Suprapubic skin (tissue), 4 donors: Measurements from ENCODE around the gene USP6. TPM values are rescaled to one million over a fixed set of nuclear protein-coding genes. Genes with fewer than 3 reads are reported as not detected.
"Not testable (repeated sequence)": the region's sequence is repeated elsewhere in the genome, so short reads cannot be mapped to it uniquely, and the experiment has no call there.

ENCODE experiments used
- DNase-seq, 2 donors: peaks; one replicate each; pipeline ENCODE4 v3.0.0-alpha.2; 2019; ENCODE audit warnings: low spot score in 2 of 2
- H3K27ac ChIP-seq: fragments of 200-600 bp; sonication (generic); one replicate; pipeline ENCODE4 v1.5.1; 2019
- H3K27me3 ChIP-seq: fragments of 200-600 bp; sonication (generic); one replicate; pipeline ENCODE4 v1.5.1; 2019
- H3K36me3 ChIP-seq: fragments of 200-600 bp; sonication (generic); one replicate; pipeline ENCODE4 v1.5.1; 2019
- H3K4me1 ChIP-seq: fragments of 200-600 bp; sonication (generic); one replicate; pipeline ENCODE4 v1.5.1; 2019
- H3K4me3 ChIP-seq: fragments of 200-600 bp; sonication (generic); one replicate; pipeline ENCODE4 v1.5.1; 2019; ENCODE audit warnings: mild to moderate bottlenecking
- H3K9me3 ChIP-seq: fragments of 200-600 bp; sonication (generic); one replicate; pipeline ENCODE4 v1.5.1; 2019
- CTCF ChIP-seq, 2 donors: fragments of 200-600 bp in 1 of 2; fragments of 450-650 bp in 1 of 2; sonication (generic) in 1 of 2; IDR thresholded peaks; one replicate each; pipeline ENCODE4 v1.5.1; 2016 to 2019; ENCODE audit warnings: antibody characterized with exemption in 2 of 2, mild to moderate bottlenecking in 1 of 2, moderate library complexity in 1 of 2
- EP300 ChIP-seq: sonication (generic); formaldehyde crosslinking; IDR thresholded peaks from one replicate; pipeline ENCODE4 v1.6.1; 2017; ENCODE audit warnings: antibody characterized with exemption
- POLR2A ChIP-seq, 2 donors: fragments of 450-650 bp; IDR thresholded peaks; one replicate each; pipeline ENCODE4 v1.6.1; 2017; ENCODE audit warnings: antibody characterized with exemption in 2 of 2, mild to moderate bottlenecking in 2 of 2, moderate library complexity in 2 of 2
- POLR2AphosphoS5 ChIP-seq, 3 donors: sonication (generic); formaldehyde crosslinking; IDR thresholded peaks; one replicate each; pipeline ENCODE4 v1.6.1; 2017; ENCODE audit warnings: antibody characterized with exemption in 3 of 3
- WGBS: methylation state at CpG from one replicate; pipeline ENCODE4 v1.1.5; 2018; 5-methylcytosine and 5-hydroxymethylcytosine counted together
- total RNA-seq, 4 donors: library from RNA; depleted of rRNA; stranded (reverse); fragments of >200 nt; gene quantifications; one replicate each; pipeline ENCODE4 v1.1.0, GENCODE V29; 2016

USP6 gene
- total RNA-seq, 4 donors from 2014 or later, result 0.16 to 1.4 (median 0.89) TPM; not detected in 1

- Histone ChIP-seq H3K27me3 (no peaks in the 10 kb centered on the region), H3K4me1 (no peaks in the 10 kb centered on the region), H3K4me3 (no peak overlapping the region), H3K9me3 (no peaks in the 10 kb centered on the region), H3K36me3 (peaks cover 30% of the 10 kb centered on the region), H3K27ac (peak overlapping the region; percentile 34)
- DNase-seq, result no peak
- TF ChIP-seq POLR2AphosphoS5 (IDR thresholded peaks at IDR 0.05) (no peak), POLR2A (IDR thresholded peaks at IDR 0.05) (no peak), CTCF (IDR thresholded peaks at IDR 0.05) (no peak), EP300 (no peak)
- WGBS, result 93% methylated on average over 7 of the region's 7 CpGs
Observed at GRCh38 chr17:5211458-5211857, 95.6 kb downstream of the USP6 start.

- not testable (repeated sequence) for H3K4me1 ChIP-seq, H3K9me3 ChIP-seq, H3K27ac ChIP-seq, H3K27me3 ChIP-seq, H3K4me3 ChIP-seq, DNase-seq
- WGBS, result 96% methylated on average over 4 of the region's 5 CpGs
- peaks cover 30% of the 10 kb centered on the region for H3K36me3 ChIP-seq
Observed at GRCh38 chr17:5217562-5217961, 101.7 kb downstream of the USP6 start.

GRCh38 chr17:5219536-5219935 is 103.7 kb downstream of the USP6 start:
- no peaks in the 10 kb centered on the region for H3K27me3 ChIP-seq
- H3K9me3 ChIP-seq, result no peaks in the 10 kb centered on the region
- DNase-seq, result no peak
- H3K27ac ChIP-seq, result no peak overlapping the region
- TF ChIP-seq POLR2A (IDR thresholded peaks at IDR 0.05), result no peak
- no peak for TF ChIP-seq POLR2AphosphoS5 (IDR thresholded peaks at IDR 0.05)
- TF ChIP-seq EP300, result no peak
- TF ChIP-seq CTCF (IDR thresholded peaks at IDR 0.05), result no peak
- H3K36me3 ChIP-seq, result peaks cover 31% of the 10 kb centered on the region
- H3K4me3 ChIP-seq, result no peak overlapping the region
- 87% methylated on average over 6 of the region's 6 CpGs for WGBS
- no peaks in the 10 kb centered on the region for H3K4me1 ChIP-seq

GRCh38 chr17:5220074-5220473 is 104.2 kb downstream of the USP6 start:
- H3K9me3 ChIP-seq, result no peaks in the 10 kb centered on the region
- H3K4me1 ChIP-seq, result no peaks in the 10 kb centered on the region
- DNase-seq, result no peak
- H3K36me3 ChIP-seq, result peaks cover 31% of the 10 kb centered on the region
- no peaks in the 10 kb centered on the region for H3K27me3 ChIP-seq
- no peak overlapping the region for H3K4me3 ChIP-seq
- H3K27ac ChIP-seq, result no peak overlapping the region
- TF ChIP-seq EP300, result no peak
- WGBS, result 92% methylated on average over 5 of the region's 5 CpGs

- 94% methylated on average over 12 of the region's 12 CpGs for WGBS
- not testable (repeated sequence) for H3K4me3 ChIP-seq, H3K9me3 ChIP-seq, H3K27me3 ChIP-seq, DNase-seq, H3K4me1 ChIP-seq, H3K27ac ChIP-seq
- H3K36me3 ChIP-seq, result peaks cover 15% of the 10 kb centered on the region
Observed at GRCh38 chr17:5221912-5222311, 106.1 kb downstream of the USP6 start.

Other genes starting within 250 kb of the USP6 start
- gene C17orf107, start 216.5 kb upstream of the USP6 start, total RNA-seq, result 1 to 10 TPM; 3.7 to 9.8 (median 7.5) TPM
- 1 to 10 TPM; 1.7 to 6.0 (median 2.4) TPM for gene CHRNE, start 212.9 kb upstream of the USP6 start, total RNA-seq
- not detected for gene GP1BA, start 183.8 kb upstream of the USP6 start, total RNA-seq
- 10 to 100 TPM; 35.7 to 74.3 (median 41.6) TPM for gene SLC25A11, start 176.0 kb upstream of the USP6 start, total RNA-seq
- 100 to 1,000 TPM in 2 of 4 donors, 10 to 100 TPM in 2; 74.1 to 118 (median 99.4) TPM for gene RNF167, start 175.8 kb upstream of the USP6 start, total RNA-seq
- gene PFN1, start 167.5 kb upstream of the USP6 start, total RNA-seq, result 100 to 1,000 TPM; 392 to 756 (median 686) TPM
- 1 to 10 TPM; 2.0 to 4.2 (median 3.2) TPM for gene ENO3, start 164.9 kb upstream of the USP6 start, total RNA-seq
- gene SPAG7, start 148.2 kb upstream of the USP6 start, total RNA-seq, result 10 to 100 TPM; 30.5 to 52.7 (median 47.1) TPM
- 10 to 100 TPM; 27.4 to 60.8 (median 34.6) TPM for gene CAMTA2, start 128.4 kb upstream of the USP6 start, total RNA-seq
- gene INCA1, start 118.5 kb upstream of the USP6 start, total RNA-seq, result 1 to 10 TPM in 2 of 4 donors, under 1 TPM in 2; 0.73 to 1.4 (median 1.2) TPM
- gene KIF1C, start 118.1 kb upstream of the USP6 start, total RNA-seq, result 100 to 1,000 TPM in 2 of 4 donors, 10 to 100 TPM in 2; 52.7 to 104 (median 97.8) TPM
- gene SLC52A1, start 80.6 kb upstream of the USP6 start, total RNA-seq, result 10 to 100 TPM in 1 of 4 donors, 1 to 10 TPM in 3; 2.2 to 25.0 (median 5.9) TPM
- gene ZFP3, start 37.6 kb upstream of the USP6 start, total RNA-seq, result 1 to 10 TPM; 2.7 to 6.2 (median 4.4) TPM
- gene ZNF232, start 4.2 kb upstream of the USP6 start, total RNA-seq, result 1 to 10 TPM; 3.7 to 6.7 (median 5.0) TPM
- gene ZNF594, start 75.8 kb downstream of the USP6 start, total RNA-seq, result 10 to 100 TPM in 1 of 4 donors, 1 to 10 TPM in 3; 2.5 to 10.1 (median 4.5) TPM
- gene SCIMP, start 118.8 kb downstream of the USP6 start, total RNA-seq, result not detected
- gene RABEP1, start 166.3 kb downstream of the USP6 start, total RNA-seq, result 10 to 100 TPM; 19.2 to 46.4 (median 25.0) TPM